Subcutaneous adipose tissue (tissue), 4 donors: Measurements from ENCODE around the gene CD99L2. TPM values are rescaled to one million over a fixed set of nuclear protein-coding genes. Genes with fewer than 3 reads are reported as not detected.

Source experiments
- CTCF ChIP-seq: fragments of 450-650 bp; IDR thresholded peaks from one replicate; pipeline ENCODE4 v1.5.1; 2016; ENCODE audit warnings: low read depth, mild to moderate bottlenecking, control low read depth, antibody characterized with exemption, moderate library complexity
- total RNA-seq, 4 donors: library from RNA; depleted of rRNA; stranded (reverse); fragments of >200 nt; gene quantifications; one replicate each; pipeline ENCODE4 v1.1.0, GENCODE V29; 2016

Gene CD99L2
- total RNA-seq, 4 donors from 2014 or later = 38.6 to 88.1 (median 72.9) TPM

- TF ChIP-seq CTCF = no peak
Observed at GRCh38 chrX:150779385-150779784, 119.1 kb downstream of the CD99L2 start.

- TF ChIP-seq CTCF = no peak
Observed at GRCh38 chrX:150777328-150777992, 121.0 kb downstream of the CD99L2 start.

DNA sequence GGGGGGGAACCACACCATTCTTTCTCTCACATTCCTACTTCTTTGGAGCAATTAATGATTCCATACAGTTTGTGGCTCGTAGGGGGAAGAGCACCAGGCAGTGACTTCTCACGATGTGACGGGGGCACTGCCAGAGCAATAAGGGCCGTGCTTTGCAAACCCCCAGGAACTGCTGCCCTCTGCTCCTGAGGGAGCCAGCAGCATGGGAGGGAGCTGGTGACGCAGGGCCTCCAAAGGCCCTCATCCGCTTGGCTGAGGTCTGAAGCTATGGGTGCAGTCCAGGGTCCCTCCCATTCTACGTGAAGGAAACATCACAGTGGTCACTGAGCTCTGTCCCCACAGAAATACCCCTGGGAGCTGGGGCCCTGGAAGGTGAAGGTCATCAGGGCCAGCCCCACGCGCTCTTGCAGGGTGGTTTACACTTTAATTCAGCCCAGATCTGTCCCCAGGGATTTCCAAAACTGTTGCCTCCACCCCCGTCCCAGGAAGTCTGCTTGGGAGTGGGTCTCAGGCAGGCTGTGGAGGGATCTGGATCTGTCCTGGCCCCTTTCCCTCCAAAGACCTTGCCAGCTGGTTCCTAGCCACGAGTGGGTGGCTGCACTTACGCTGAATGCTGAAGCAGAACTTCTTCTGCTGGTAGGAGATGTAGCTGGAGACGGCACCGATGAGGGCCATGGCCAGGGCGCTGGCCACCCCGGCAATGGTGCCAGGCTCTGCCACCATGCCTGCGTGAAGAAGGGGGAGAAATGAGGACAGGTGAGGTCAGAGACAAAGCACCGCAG is 122.7 kb downstream of the CD99L2 start:
- TF ChIP-seq CTCF = no peak

DNA sequence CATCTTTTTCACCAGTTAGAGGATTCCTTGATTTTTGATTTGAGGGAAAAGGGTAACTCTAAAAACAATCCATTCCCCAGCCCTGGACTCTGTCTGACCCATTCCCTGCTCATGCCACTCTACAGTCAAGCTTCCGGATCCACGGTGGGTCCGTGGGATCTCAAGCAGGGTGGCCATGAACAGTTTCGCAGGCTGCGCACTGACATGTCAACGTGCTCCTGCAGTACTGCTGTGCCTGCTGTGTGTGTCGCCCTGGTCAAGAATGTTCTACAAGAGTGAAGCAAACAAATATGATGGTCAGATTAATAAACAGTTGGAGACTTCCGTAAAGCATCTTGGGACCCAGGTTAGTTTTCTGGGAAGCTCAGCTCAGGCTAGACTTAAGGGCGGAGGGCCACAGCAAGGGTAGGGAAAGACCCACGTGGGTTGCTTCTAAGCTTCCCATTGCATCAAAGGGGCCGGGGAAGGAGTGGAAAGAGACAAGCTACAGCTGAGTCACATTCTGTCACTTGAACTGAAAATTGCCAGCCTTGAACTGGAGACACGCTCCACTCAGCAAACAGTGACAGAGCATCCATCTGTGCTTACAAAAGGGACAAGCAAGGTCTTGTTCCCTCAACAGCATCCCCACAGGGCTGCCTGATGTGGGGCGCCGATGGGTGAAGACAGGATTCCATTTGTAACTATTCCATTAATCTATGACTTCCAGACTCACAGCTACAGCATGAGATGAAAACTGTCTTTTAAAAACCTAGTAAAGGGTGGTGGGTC is 123.5 kb downstream of the CD99L2 start:
- no peak for TF ChIP-seq CTCF

DNA sequence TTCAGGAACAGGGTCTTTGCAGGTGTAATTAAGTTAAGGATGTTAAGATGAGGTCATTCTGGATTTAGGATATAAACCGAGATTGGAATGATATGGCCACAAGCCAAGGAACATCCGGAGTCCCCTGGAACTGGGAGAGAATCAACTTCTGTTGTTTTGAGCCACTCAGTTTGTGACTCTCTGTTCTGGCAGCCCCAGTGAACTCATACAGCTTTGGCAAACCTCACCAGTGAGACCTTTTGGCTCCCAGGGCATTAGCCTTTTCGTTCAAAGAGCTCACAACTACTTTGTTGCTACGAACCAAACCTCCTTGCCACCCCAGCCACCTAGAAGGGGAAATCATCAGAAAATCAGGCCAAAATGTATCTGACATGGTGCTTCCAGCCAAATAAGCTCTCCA is 124.8 kb downstream of the CD99L2 start:
- no peak for TF ChIP-seq CTCF

GRCh38 chrX:150773117-150773516 is 125.4 kb downstream of the CD99L2 start:
- no peak for TF ChIP-seq CTCF
